ENCODE data around the gene CHCHD4.
"Not testable (repeated sequence)": the region's sequence is repeated elsewhere in the genome, so short reads cannot be mapped to it uniquely, and the experiment has no call there.

The CHCHD4 gene

GRCh38 chr3:14119651-14120050 is 5.0 kb downstream of the CHCHD4 start:
- DNase-seq (ENCODE audit: low read depth), result no peak

GRCh38 chr3:14118400-14119381 is 6.0 kb downstream of the CHCHD4 start:
- peak; percentile 65 for DNase-seq (ENCODE audit: low read depth)

GRCh38 chr3:14117468-14118399 is 6.9 kb downstream of the CHCHD4 start:
- DNase-seq (ENCODE audit: low read depth), result no peak

GRCh38 chr3:14113965-14114635 is 10.6 kb downstream of the CHCHD4 start:
- no peak for DNase-seq (ENCODE audit: low read depth)

- DNase-seq (ENCODE audit: low read depth), result no peak
Observed at GRCh38 chr3:14110699-14111098, 14.0 kb downstream of the CHCHD4 start.

GRCh38 chr3:14109821-14110220 is 14.8 kb downstream of the CHCHD4 start:
- DNase-seq (ENCODE audit: low read depth), result not testable (repeated sequence)

GRCh38 chr3:14097616-14098391 is 26.9 kb downstream of the CHCHD4 start:
- DNase-seq (ENCODE audit: low read depth), result no peak

GRCh38 chr3:14096742-14097141 is 27.9 kb downstream of the CHCHD4 start:
- no peak for DNase-seq (ENCODE audit: low read depth)

GRCh38 chr3:14093831-14094230 is 30.8 kb downstream of the CHCHD4 start:
- no peak for DNase-seq (ENCODE audit: low read depth)

- no peak for DNase-seq (ENCODE audit: low read depth)
Observed at GRCh38 chr3:14092464-14092863, 32.2 kb downstream of the CHCHD4 start.

- not testable (repeated sequence) for DNase-seq (ENCODE audit: low read depth)
Observed at GRCh38 chr3:14091959-14092358, 32.7 kb downstream of the CHCHD4 start.

- DNase-seq (ENCODE audit: low read depth), result not testable (repeated sequence)
Observed at GRCh38 chr3:14087461-14087860, 37.2 kb downstream of the CHCHD4 start.

GRCh38 chr3:14082108-14082657 is 42.5 kb downstream of the CHCHD4 start:
- no peak for DNase-seq (ENCODE audit: low read depth)

- DNase-seq (ENCODE audit: low read depth), result no peak
Observed at GRCh38 chr3:14077310-14077709, 47.4 kb downstream of the CHCHD4 start.

- not testable (repeated sequence) for DNase-seq (ENCODE audit: low read depth)
Observed at GRCh38 chr3:14075233-14075632, 49.4 kb downstream of the CHCHD4 start.

GRCh38 chr3:14064910-14065309 is 59.8 kb downstream of the CHCHD4 start:
- no peak for DNase-seq (ENCODE audit: low read depth)

GRCh38 chr3:14063152-14063551 is 61.5 kb downstream of the CHCHD4 start:
- no peak for DNase-seq (ENCODE audit: low read depth)
